AG09319 (cell line): ENCODE data around the gene RBBP6.
A peak's percentile ranks its signal among the peaks of the same experiment; 100 is the strongest.

Experiments
- DNase-seq: peaks from one replicate; pipeline ENCODE4 v3.0.0-alpha.2; 2010; ENCODE audit warnings: low read depth; ENCODE audit errors: extremely low read depth
- CTCF ChIP-seq: IDR thresholded peaks from 2 replicates; pipeline ENCODE4 v1.5.1; 2011; ENCODE audit warnings: low read depth, mild to moderate bottlenecking, inconsistent platforms, low read length, moderate library complexity

The RBBP6 gene

GRCh38 chr16:24537474-24538337 is 1.7 kb upstream of the RBBP6 start:
- no peak for TF ChIP-seq CTCF
- DNase-seq, result no peak

GRCh38 chr16:24538756-24539294 is 541 bp upstream of the RBBP6 start:
- peak; percentile 15 for TF ChIP-seq CTCF
- DNase-seq, result no peak

- TF ChIP-seq CTCF, result no peak
- peak; percentile 5 for DNase-seq
Measured at GRCh38 chr16:24539850-24540601, 660 bp downstream of the RBBP6 start.

GRCh38 chr16:24540602-24541210 is 1.3 kb downstream of the RBBP6 start:
- DNase-seq, result no peak
- TF ChIP-seq CTCF, result no peak

- no peak for DNase-seq
- no peak for TF ChIP-seq CTCF
Measured at GRCh38 chr16:24541233-24541933, 2.0 kb downstream of the RBBP6 start.

GRCh38 chr16:24543949-24544348 is 4.6 kb downstream of the RBBP6 start:
- no peak for TF ChIP-seq CTCF
- no peak for DNase-seq
